Stimulated activated CD4-positive, alpha-beta T cell treated with anti-CD3 and anti-CD28 coated beads, Interleukin-2, amount 100 ng/mL, for 48 hours (primary cell): ENCODE measurements around the gene NAALADL1.
A peak's percentile ranks its signal among the peaks of the same experiment; 100 is the strongest.

Experiments used
- DNase-seq, 2 donors: peaks; one replicate each; pipeline ENCODE4 v3.0.0-alpha.2; 2020

The NAALADL1 gene

GRCh38 chr11:65078786-65079342 is 20.5 kb upstream of the NAALADL1 start:
- no peak for DNase-seq

GRCh38 chr11:65078151-65078550 is 19.8 kb upstream of the NAALADL1 start:
- DNase-seq: peak; percentile 67

- no peak for DNase-seq
These were observed 19.1 kb upstream of the NAALADL1 start for GRCh38 chr11:65077451-65077850.

GRCh38 chr11:65072631-65072966 is 14.2 kb upstream of the NAALADL1 start:
- DNase-seq: no peak

GRCh38 chr11:65071907-65072630 is 13.7 kb upstream of the NAALADL1 start:
- DNase-seq: no peak

GRCh38 chr11:65069217-65069616 is 10.9 kb upstream of the NAALADL1 start:
- DNase-seq: no peak

GRCh38 chr11:65067446-65067845 is 9.1 kb upstream of the NAALADL1 start:
- no peak for DNase-seq

- no peak for DNase-seq
These were observed 8.5 kb upstream of the NAALADL1 start for GRCh38 chr11:65066805-65067291.

GRCh38 chr11:65066315-65066714 is 8.0 kb upstream of the NAALADL1 start:
- DNase-seq: no peak

GRCh38 chr11:65065851-65066250 is 7.5 kb upstream of the NAALADL1 start:
- no peak for DNase-seq

GRCh38 chr11:65064847-65065240 is 6.5 kb upstream of the NAALADL1 start:
- no peak for DNase-seq

- DNase-seq: no peak
These were observed 5.2 kb upstream of the NAALADL1 start for GRCh38 chr11:65063532-65063931.

GRCh38 chr11:65060913-65061408 is 2.6 kb upstream of the NAALADL1 start:
- no peak for DNase-seq

- DNase-seq: no peak
These were observed 1.8 kb upstream of the NAALADL1 start for GRCh38 chr11:65059959-65060824.

- no peak for DNase-seq
These were observed 1.2 kb upstream of the NAALADL1 start for GRCh38 chr11:65059523-65059922.

- no peak for DNase-seq
These were observed 341 bp downstream of the NAALADL1 start for GRCh38 chr11:65058012-65058411.

GRCh38 chr11:65057526-65057925 is 827 bp downstream of the NAALADL1 start:
- no peak for DNase-seq

GRCh38 chr11:65056999-65057398 is 1.4 kb downstream of the NAALADL1 start:
- no peak for DNase-seq

- DNase-seq: no peak
These were observed 2.8 kb downstream of the NAALADL1 start for GRCh38 chr11:65055538-65055937.

GRCh38 chr11:65053827-65054508 is 4.4 kb downstream of the NAALADL1 start:
- no peak for DNase-seq

GRCh38 chr11:65051398-65051858 is 6.9 kb downstream of the NAALADL1 start:
- no peak for DNase-seq

- no peak for DNase-seq
These were observed 10.6 kb downstream of the NAALADL1 start for GRCh38 chr11:65047581-65048422.
